ENCODE measurements around the gene SAP30. TPM values are rescaled to one million over a fixed set of nuclear protein-coding genes. Genes with fewer than 3 reads are reported as not detected.
A peak's percentile ranks its signal among the peaks of the same experiment; 100 is the strongest.

SAP30 gene
- total and polyA plus RNA-seq, 10 of the 15 experiments (the other 5 are each of a cell fraction or from before 2014, with no cell fraction given) = 5.0 to 56.9 (median 23.6) TPM

- TF ChIP-seq, protein P1, sequence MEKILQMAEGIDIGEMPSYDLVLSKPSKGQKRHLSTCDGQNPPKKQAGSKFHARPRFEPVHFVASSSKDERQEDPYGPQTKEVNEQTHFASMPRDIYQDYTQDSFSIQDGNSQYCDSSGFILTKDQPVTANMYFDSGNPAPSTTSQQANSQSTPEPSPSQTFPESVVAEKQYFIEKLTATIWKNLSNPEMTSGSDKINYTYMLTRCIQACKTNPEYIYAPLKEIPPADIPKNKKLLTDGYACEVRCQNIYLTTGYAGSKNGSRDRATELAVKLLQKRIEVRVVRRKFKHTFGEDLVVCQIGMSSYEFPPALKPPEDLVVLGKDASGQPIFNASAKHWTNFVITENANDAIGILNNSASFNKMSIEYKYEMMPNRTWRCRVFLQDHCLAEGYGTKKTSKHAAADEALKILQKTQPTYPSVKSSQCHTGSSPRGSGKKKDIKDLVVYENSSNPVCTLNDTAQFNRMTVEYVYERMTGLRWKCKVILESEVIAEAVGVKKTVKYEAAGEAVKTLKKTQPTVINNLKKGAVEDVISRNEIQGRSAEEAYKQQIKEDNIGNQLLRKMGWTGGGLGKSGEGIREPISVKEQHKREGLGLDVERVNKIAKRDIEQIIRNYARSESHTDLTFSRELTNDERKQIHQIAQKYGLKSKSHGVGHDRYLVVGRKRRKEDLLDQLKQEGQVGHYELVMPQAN (conservative IDR thresholded peaks at IDR 0.05) = peak; percentile 96
- TF ChIP-seq IRF4 (IDR thresholded peaks at IDR 0.05; ENCODE audit: low read depth, low read length) (no peak), IKZF2 (IDR thresholded peaks at IDR 0.05) (peak; percentile 12 to 71; a peak in 3 of 4 replicates), CHD4 (IDR thresholded peaks at IDR 0.05) (no peak), TCF12 (IDR thresholded peaks at IDR 0.05; ENCODE audit: low read depth, low read length) (no peak), ZNF207 (IDR thresholded peaks at IDR 0.05; ENCODE audit: borderline replicate concordance) (no peak), KLF5 (IDR thresholded peaks at IDR 0.05; ENCODE audit: partially characterized antibody) (no peak), MXI1 (IDR thresholded peaks at IDR 0.05; ENCODE audit: low read depth, low read length) (peak; percentile 97), JUND (IDR thresholded peaks at IDR 0.05; ENCODE audit: low read depth, low read length) (no peak), CREM (IDR thresholded peaks at IDR 0.05; ENCODE audit: low read depth) (peak; percentile 79), PAX8 (IDR thresholded peaks at IDR 0.05) (no peak), FOXK2 (IDR thresholded peaks at IDR 0.05) (no peak), ASH2L (IDR thresholded peaks at IDR 0.05; ENCODE audit: borderline replicate concordance, low read depth) (peak; percentile 26; the same call in 1 of the 2 replicates), SIN3A (IDR thresholded peaks at IDR 0.05; ENCODE audit: low read depth, low read length) (peak; percentile 88; the same call in 1 of the 2 replicates), ELK1 (IDR thresholded peaks at IDR 0.05; ENCODE audit: low read depth, low read length) (no peak), POU2F2 (IDR thresholded peaks at IDR 0.05; ENCODE audit: borderline replicate concordance, low read depth, low read length) (peak; percentile 53; the same call in 2 of the 3 replicates), CBX3 (IDR thresholded peaks at IDR 0.05; ENCODE audit: borderline replicate concordance, low read depth) (no peak), NRF1 (conservative IDR thresholded peaks at IDR 0.05; ENCODE audit: low read depth, low read length) (peak; percentile 84)
- TF ChIP-seq, protein P2, sequence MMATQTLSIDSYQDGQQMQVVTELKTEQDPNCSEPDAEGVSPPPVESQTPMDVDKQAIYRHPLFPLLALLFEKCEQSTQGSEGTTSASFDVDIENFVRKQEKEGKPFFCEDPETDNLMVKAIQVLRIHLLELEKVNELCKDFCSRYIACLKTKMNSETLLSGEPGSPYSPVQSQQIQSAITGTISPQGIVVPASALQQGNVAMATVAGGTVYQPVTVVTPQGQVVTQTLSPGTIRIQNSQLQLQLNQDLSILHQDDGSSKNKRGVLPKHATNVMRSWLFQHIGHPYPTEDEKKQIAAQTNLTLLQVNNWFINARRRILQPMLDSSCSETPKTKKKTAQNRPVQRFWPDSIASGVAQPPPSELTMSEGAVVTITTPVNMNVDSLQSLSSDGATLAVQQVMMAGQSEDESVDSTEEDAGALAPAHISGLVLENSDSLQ (IDR thresholded peaks at IDR 0.05) = no peak; the same call in 1 of the 2 replicates
- TF ChIP-seq, protein P3, sequence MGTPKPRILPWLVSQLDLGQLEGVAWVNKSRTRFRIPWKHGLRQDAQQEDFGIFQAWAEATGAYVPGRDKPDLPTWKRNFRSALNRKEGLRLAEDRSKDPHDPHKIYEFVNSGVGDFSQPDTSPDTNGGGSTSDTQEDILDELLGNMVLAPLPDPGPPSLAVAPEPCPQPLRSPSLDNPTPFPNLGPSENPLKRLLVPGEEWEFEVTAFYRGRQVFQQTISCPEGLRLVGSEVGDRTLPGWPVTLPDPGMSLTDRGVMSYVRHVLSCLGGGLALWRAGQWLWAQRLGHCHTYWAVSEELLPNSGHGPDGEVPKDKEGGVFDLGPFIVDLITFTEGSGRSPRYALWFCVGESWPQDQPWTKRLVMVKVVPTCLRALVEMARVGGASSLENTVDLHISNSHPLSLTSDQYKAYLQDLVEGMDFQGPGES (IDR thresholded peaks at IDR 0.05) = no peak
- TF ChIP-seq, protein P4, sequence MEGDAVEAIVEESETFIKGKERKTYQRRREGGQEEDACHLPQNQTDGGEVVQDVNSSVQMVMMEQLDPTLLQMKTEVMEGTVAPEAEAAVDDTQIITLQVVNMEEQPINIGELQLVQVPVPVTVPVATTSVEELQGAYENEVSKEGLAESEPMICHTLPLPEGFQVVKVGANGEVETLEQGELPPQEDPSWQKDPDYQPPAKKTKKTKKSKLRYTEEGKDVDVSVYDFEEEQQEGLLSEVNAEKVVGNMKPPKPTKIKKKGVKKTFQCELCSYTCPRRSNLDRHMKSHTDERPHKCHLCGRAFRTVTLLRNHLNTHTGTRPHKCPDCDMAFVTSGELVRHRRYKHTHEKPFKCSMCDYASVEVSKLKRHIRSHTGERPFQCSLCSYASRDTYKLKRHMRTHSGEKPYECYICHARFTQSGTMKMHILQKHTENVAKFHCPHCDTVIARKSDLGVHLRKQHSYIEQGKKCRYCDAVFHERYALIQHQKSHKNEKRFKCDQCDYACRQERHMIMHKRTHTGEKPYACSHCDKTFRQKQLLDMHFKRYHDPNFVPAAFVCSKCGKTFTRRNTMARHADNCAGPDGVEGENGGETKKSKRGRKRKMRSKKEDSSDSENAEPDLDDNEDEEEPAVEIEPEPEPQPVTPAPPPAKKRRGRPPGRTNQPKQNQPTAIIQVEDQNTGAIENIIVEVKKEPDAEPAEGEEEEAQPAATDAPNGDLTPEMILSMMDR (IDR thresholded peaks at IDR 0.05 in 2 of 3, conservative IDR thresholded peaks at IDR 0.05 in 1 of 3; ENCODE audit: control insufficient read depth in 2 of 3, extremely low read depth in 1 of 3, insufficient read depth in 1 of 3, low read depth in 3 of 3, low read length in 3 of 3) = no peak
These were observed at the start of gene SAP30 (continued) for GRCh38 chr4:173370477-173371291.
